Astrocyte (in vitro differentiated cells and primary cell): ENCODE measurements around the gene CADPS.

Experiments
- CTCF ChIP-seq: IDR thresholded peaks from 2 replicates; pipeline ENCODE4 v1.5.1; 2011; ENCODE audit warnings: low read depth, mild to moderate bottlenecking, inconsistent platforms, low read length, moderate library complexity; ENCODE audit not compliant: insufficient read depth
- EZH2 ChIP-seq: IDR thresholded peaks from 2 replicates; pipeline ENCODE4 v1.6.1; 2012; ENCODE audit warnings: mild to moderate bottlenecking, low read length, inconsistent platforms; ENCODE audit not compliant: insufficient read depth

- TF ChIP-seq CTCF (no peak), EZH2 (peak; percentile 75)
Measured at GRCh38 chr3:62368290-62368704, 506.9 kb downstream of the CADPS start.
